Esophagus (tissue), 2 donors: ENCODE measurements around the gene TMOD2. TPM values are rescaled to one million over a fixed set of nuclear protein-coding genes. Genes with fewer than 3 reads are reported as not detected.

Experiments
- H3K27ac ChIP-seq, 2 donors: one replicate each; pipeline ENCODE4 v1.5.1; 2013; ENCODE audit warnings: low read depth in 2 of 2, mild to moderate bottlenecking in 2 of 2, inconsistent platforms in 1 of 2, low read length in 1 of 2, moderate library complexity in 1 of 2
- H3K27me3 ChIP-seq, 2 donors: one replicate each; pipeline ENCODE4 v1.6.1; 2013; ENCODE audit warnings: low read length in 2 of 2, control low read depth in 1 of 2, mild to moderate bottlenecking in 1 of 2; ENCODE audit not compliant: insufficient read depth in 2 of 2, control insufficient read depth in 1 of 2
- H3K36me3 ChIP-seq, 2 donors: one replicate each; pipeline ENCODE4 v1.6.1; 2013; ENCODE audit warnings: low read length in 1 of 2; ENCODE audit not compliant: control insufficient read depth in 2 of 2, insufficient read depth in 2 of 2
- H3K4me1 ChIP-seq, 2 donors: one replicate each; pipeline ENCODE4 v1.6.1; 2013; ENCODE audit warnings: low read length in 1 of 2; ENCODE audit not compliant: control insufficient read depth in 2 of 2, insufficient read depth in 2 of 2
- H3K4me3 ChIP-seq, 2 donors: one replicate each; pipeline ENCODE4 v1.5.1; 2013; ENCODE audit warnings: low read length in 2 of 2, mild to moderate bottlenecking in 2 of 2, low read depth in 1 of 2, moderate library complexity in 1 of 2
- H3K9me3 ChIP-seq, 2 donors: one replicate each; pipeline ENCODE4 v1.6.1; 2013; ENCODE audit warnings: mild to moderate bottlenecking in 2 of 2, low read depth in 1 of 2, low read length in 1 of 2, moderate library complexity in 1 of 2; ENCODE audit not compliant: control insufficient read depth in 2 of 2, insufficient read depth in 1 of 2
- WGBS, 2 donors: extraction: QIAGEN DNeasy Blood & Tissue Kit; methylation state at CpG; one replicate each; pipeline ENCODE4 v1.1.7; 2013; 5-methylcytosine and 5-hydroxymethylcytosine counted together
- polyA plus RNA-seq, 2 donors: library from polyadenylated mRNA; stranded (reverse); fragments of 200-250 nt; gene quantifications; one replicate each; pipeline ENCODE4 v1.2.3, GENCODE V29; 2013
- donor health status: healthy with polysubstance abuse.
- donor health status: Bipolar disorder and iron deficiency.

Gene TMOD2
- polyA plus RNA-seq, 2 donors = 1.2 TPM

GRCh38 chr15:51751697-51752683, 593 bp downstream of the TMOD2 start:
- H3K27me3 ChIP-seq = no peaks in the 10 kb centered on the region
- WGBS, 2 donors = 2 to 3% methylated on average over 62 to 71 of the region's 71 CpGs
- H3K36me3 ChIP-seq = no peaks in the 10 kb centered on the region
- H3K4me3 ChIP-seq = peak overlapping the region; percentile 80 to 90
- H3K9me3 ChIP-seq = no peaks in the 10 kb centered on the region
- peaks cover 0 to 6% of the 10 kb centered on the region in 2 donors for H3K4me1 ChIP-seq
- peak overlapping the region; percentile 66 to 85 for H3K27ac ChIP-seq

GRCh38 chr15:51752888-51753287, 1.5 kb downstream of the TMOD2 start:
- H3K4me1 ChIP-seq = peaks cover 0 to 6% of the 10 kb centered on the region in 2 donors
- 70 to 86% methylated on average over 5 of the region's 5 CpGs for WGBS, 2 donors
- no peaks in the 10 kb centered on the region for H3K27me3 ChIP-seq
- no peak overlapping the region for H3K4me3 ChIP-seq
- no peak overlapping the region for H3K27ac ChIP-seq
- no peaks in the 10 kb centered on the region for H3K9me3 ChIP-seq
- H3K36me3 ChIP-seq = peaks cover 0 to 2% of the 10 kb centered on the region in 2 donors

GRCh38 chr15:51754267-51754666, 2.9 kb downstream of the TMOD2 start:
- no peaks in the 10 kb centered on the region for H3K27me3 ChIP-seq
- H3K36me3 ChIP-seq = peaks cover 0 to 2% of the 10 kb centered on the region in 2 donors
- WGBS, 2 donors = 73 to 75% methylated on average over 2 of the region's 2 CpGs
- no peak overlapping the region for H3K4me3 ChIP-seq
- H3K9me3 ChIP-seq = no peaks in the 10 kb centered on the region
- H3K4me1 ChIP-seq = peaks cover 0 to 6% of the 10 kb centered on the region in 2 donors
- H3K27ac ChIP-seq = no peak overlapping the region

GRCh38 chr15:51755790-51756189, 4.4 kb downstream of the TMOD2 start:
- no peak overlapping the region for H3K4me3 ChIP-seq
- H3K27ac ChIP-seq = no peak overlapping the region
- no peaks in the 10 kb centered on the region for H3K9me3 ChIP-seq
- WGBS, 2 donors = 62 to 85% methylated on average over 4 of the region's 4 CpGs
- peaks cover 0 to 6% of the 10 kb centered on the region in 2 donors for H3K4me1 ChIP-seq
- peaks cover 0 to 2% of the 10 kb centered on the region in 2 donors for H3K36me3 ChIP-seq
- H3K27me3 ChIP-seq = no peaks in the 10 kb centered on the region

GRCh38 chr15:51756482-51756881, 5.1 kb downstream of the TMOD2 start:
- H3K27ac ChIP-seq = no peak overlapping the region
- peaks cover 0 to 6% of the 10 kb centered on the region in 2 donors for H3K4me1 ChIP-seq
- no peaks in the 10 kb centered on the region for H3K9me3 ChIP-seq
- WGBS, 2 donors = 87 to 88% methylated on average over 4 of the region's 4 CpGs
- H3K36me3 ChIP-seq = peaks cover 0 to 2% of the 10 kb centered on the region in 2 donors
- no peaks in the 10 kb centered on the region for H3K27me3 ChIP-seq
- H3K4me3 ChIP-seq = no peak overlapping the region

GRCh38 chr15:51757450-51757849, 6.1 kb downstream of the TMOD2 start:
- no peaks in the 10 kb centered on the region for H3K9me3 ChIP-seq
- no peak overlapping the region for H3K27ac ChIP-seq
- H3K4me3 ChIP-seq = no peak overlapping the region
- no peaks in the 10 kb centered on the region for H3K27me3 ChIP-seq
- H3K4me1 ChIP-seq = peaks cover 0 to 5% of the 10 kb centered on the region in 2 donors
- WGBS, 2 donors = 75 to 90% methylated on average over 2 of the region's 2 CpGs
- peaks cover 0 to 2% of the 10 kb centered on the region in 2 donors for H3K36me3 ChIP-seq

- WGBS, 2 donors = 48 to 58% methylated on average over 1 of the region's 1 CpG
- H3K9me3 ChIP-seq = no peaks in the 10 kb centered on the region
- H3K4me1 ChIP-seq = peaks cover 0 to 4% of the 10 kb centered on the region in 2 donors
- H3K27ac ChIP-seq = peak overlapping the region in 1 of 2 donors; percentile 2
- H3K27me3 ChIP-seq = no peaks in the 10 kb centered on the region
- H3K36me3 ChIP-seq = peaks cover 0 to 2% of the 10 kb centered on the region in 2 donors
- H3K4me3 ChIP-seq = no peak overlapping the region
Observed at GRCh38 chr15:51758645-51759044, 7.2 kb downstream of the TMOD2 start.

GRCh38 chr15:51759557-51760070, 8.2 kb downstream of the TMOD2 start:
- Histone ChIP-seq H3K4me3 (no peak overlapping the region), H3K27me3 (no peaks in the 10 kb centered on the region), H3K27ac (no peak overlapping the region), H3K9me3 (no peaks in the 10 kb centered on the region), H3K4me1 (peaks cover 0 to 4% of the 10 kb centered on the region in 2 donors), H3K36me3 (peaks cover 0 to 2% of the 10 kb centered on the region in 2 donors)
- 70 to 71% methylated on average over 3 of the region's 3 CpGs for WGBS, 2 donors

- WGBS, 2 donors = 61 to 80% methylated on average over 3 of the region's 3 CpGs
- H3K4me1 ChIP-seq = no peaks in the 10 kb centered on the region
- no peaks in the 10 kb centered on the region for H3K27me3 ChIP-seq
- H3K9me3 ChIP-seq = no peaks in the 10 kb centered on the region
- H3K4me3 ChIP-seq = no peak overlapping the region
- H3K36me3 ChIP-seq = peaks cover 0 to 2% of the 10 kb centered on the region in 2 donors
- no peak overlapping the region for H3K27ac ChIP-seq
Observed at GRCh38 chr15:51760805-51761204, 9.4 kb downstream of the TMOD2 start.
